Mononuclear cell (primary cell): ENCODE results near the gene PPP1R13B. TPM values are rescaled to one million over a fixed set of nuclear protein-coding genes. Genes with fewer than 3 reads are reported as not detected.

Experiments
- H3K27me3 ChIP-seq: 2 replicates; pipeline ENCODE4 v1.6.0; 2011; ENCODE audit warnings: low read length, control low read depth; ENCODE audit not compliant: insufficient read depth
- H3K4me1 ChIP-seq: 2 replicates; pipeline ENCODE4 v1.5.1; 2011; ENCODE audit warnings: mild to moderate bottlenecking, low read length, control low read depth; ENCODE audit not compliant: insufficient read depth
- H3K4me3 ChIP-seq: 2 replicates; pipeline ENCODE4 v1.5.1; 2011; ENCODE audit warnings: mild to moderate bottlenecking, low read length, moderate library complexity
- H3K9me3 ChIP-seq: 2 replicates; pipeline ENCODE4 v1.5.1; 2011; ENCODE audit warnings: low read depth, mild to moderate bottlenecking, control low read depth, low read length
- total RNA-seq: library from RNA; depleted of rRNA; stranded (reverse); fragments of >200 nt; gene quantifications from one replicate; pipeline ENCODE4 v1.2.3, GENCODE V29; 2012

Gene PPP1R13B
- total RNA-seq, 1 donor = 4.5 TPM

DNA sequence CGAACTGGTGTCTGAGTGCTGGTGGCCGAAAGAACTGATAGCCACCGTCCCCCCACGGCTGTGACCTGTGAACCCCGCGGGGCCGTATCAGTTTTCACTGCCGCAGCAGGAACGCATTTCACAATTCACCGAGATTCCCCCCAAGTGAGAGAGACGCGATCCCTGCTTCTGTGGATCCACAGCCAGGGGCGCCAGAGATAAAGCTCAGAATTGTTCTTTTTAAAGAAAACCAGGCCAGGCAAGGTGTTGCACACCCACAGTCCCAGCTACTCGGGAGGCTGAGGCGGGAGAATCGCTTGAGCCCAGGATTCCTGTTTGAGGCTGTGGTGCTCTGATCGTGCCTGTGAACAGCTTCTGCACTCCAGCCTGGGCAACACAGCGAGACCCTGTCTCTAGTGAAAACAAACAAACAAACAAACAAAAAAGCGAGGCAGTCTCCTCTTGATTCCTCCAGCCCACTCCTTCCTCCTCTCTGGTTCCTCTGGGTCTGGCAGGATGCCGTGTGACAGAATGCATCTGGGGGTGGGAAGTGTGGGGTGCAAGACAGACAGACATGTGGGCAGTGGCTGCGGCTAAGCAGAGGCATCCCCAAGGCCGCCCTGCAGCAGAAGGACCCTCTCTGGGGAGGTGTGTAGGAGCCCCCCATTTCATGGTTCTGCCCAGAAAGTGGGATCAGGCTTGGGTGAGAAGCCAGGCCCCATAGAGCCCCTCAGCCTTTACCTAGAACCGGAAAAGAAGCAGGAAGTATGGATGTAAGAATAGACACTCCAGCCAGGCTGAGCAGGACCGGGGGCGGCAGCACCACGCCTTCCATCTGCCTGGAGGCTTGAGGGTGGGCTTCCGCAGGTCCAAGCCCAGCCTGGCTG, 39.2 kb upstream of the PPP1R13B start:
- no peaks in the 10 kb centered on the region for H3K9me3 ChIP-seq
- no peaks in the 10 kb centered on the region for H3K27me3 ChIP-seq
- no peaks in the 10 kb centered on the region for H3K4me1 ChIP-seq
- H3K4me3 ChIP-seq = no peak overlapping the region

DNA sequence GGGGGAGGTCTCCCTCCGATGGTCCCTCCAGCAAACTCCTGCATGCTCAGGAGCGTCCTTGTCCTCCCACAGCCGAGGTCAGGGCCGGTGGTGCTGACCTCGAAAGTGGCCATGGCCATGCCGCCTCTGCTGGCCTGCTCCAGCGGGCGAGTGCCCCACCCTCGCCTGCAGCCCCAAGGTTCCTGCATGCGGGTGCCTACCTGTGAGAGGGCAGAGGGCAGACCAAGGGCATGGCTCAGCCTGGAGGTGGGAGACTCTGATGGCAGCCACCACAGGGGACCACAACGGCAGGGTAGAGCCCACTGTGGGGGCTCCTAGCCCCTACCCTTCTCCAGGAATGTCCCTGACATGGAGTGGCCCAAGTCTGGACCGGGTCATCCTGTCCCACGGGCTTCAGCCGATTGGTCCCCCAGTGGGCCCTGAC, 38.1 kb upstream of the PPP1R13B start:
- H3K4me1 ChIP-seq = peaks cover 4% of the 10 kb centered on the region
- H3K9me3 ChIP-seq = no peaks in the 10 kb centered on the region
- no peaks in the 10 kb centered on the region for H3K27me3 ChIP-seq
- no peak overlapping the region for H3K4me3 ChIP-seq

DNA sequence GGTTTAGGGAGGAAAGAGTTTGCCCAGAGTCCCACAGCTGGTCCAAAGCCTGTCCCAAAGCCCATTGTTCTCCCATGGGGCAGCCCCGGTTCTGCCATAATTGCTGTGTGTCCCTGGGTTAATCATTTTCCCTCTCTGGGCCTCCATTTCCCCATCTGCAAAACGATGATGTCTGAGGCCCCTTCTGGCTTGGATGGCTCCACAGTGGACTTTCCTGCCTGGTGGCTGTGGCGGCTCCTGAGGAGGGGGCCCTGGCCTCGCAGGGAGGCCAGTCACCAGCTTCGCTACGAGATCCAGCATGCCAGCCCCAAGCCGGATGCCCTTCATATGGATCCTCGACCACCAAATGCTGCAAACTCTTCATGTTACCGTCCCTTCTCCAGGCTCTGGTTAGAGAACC, 37.5 kb upstream of the PPP1R13B start:
- Histone ChIP-seq H3K4me3 (no peak overlapping the region), H3K9me3 (no peaks in the 10 kb centered on the region), H3K4me1 (peaks cover 11% of the 10 kb centered on the region), H3K27me3 (no peaks in the 10 kb centered on the region)

DNA sequence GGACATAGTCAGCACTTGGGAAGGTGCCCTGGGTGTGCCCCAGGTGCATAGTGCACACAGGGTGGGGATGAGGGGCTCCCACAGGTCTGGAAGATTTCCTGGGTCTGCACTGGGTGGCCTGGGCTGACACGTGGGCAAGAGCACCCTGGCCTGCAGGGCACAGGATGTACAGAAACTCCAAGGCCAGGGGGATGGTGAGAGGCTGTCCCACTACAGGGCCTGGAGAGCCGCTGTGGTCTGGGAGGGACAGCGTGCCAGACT, 35.8 kb upstream of the PPP1R13B start:
- H3K4me1 ChIP-seq = peaks cover 15% of the 10 kb centered on the region
- H3K27me3 ChIP-seq = no peaks in the 10 kb centered on the region
- H3K4me3 ChIP-seq = no peak overlapping the region
- H3K9me3 ChIP-seq = no peaks in the 10 kb centered on the region

DNA sequence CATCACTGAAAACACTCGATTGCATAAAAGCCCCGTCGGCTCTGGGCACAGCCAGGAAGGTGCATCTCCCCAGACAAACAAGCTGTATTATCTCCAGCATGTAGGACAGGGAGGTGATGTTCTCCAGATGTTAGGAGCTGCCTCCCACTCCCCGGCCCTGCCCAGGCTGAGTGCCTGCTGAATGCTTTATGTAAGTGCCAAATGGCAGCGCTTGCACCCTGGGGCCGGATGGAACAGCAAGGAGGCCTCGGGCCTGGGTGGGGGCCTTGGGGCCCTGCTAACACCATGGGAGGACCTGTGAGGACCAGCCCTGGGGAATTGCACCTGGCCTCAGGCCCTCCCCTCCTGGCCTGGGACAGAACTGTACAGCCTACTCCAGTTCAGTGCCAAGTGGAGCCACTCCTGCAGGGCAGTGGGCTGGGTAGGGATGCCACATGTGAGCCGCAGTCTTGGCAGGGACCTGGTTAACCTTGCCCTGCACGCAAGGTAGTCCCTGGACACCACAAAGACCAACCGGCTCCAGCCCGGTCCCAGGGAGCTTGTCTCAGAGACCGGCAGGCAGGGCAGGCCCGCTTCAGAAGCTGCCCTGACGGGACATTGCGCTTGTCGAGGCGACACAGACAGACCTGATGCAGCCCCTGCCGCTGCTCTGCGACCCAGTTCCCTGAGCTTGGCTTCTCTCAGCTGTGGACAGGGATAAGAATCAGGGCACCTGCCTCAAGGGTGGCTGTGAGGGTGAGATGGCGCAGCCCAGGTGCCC, 35.3 kb upstream of the PPP1R13B start:
- Histone ChIP-seq H3K27me3 (no peaks in the 10 kb centered on the region), H3K9me3 (no peaks in the 10 kb centered on the region), H3K4me3 (no peak overlapping the region), H3K4me1 (peaks cover 15% of the 10 kb centered on the region)

DNA sequence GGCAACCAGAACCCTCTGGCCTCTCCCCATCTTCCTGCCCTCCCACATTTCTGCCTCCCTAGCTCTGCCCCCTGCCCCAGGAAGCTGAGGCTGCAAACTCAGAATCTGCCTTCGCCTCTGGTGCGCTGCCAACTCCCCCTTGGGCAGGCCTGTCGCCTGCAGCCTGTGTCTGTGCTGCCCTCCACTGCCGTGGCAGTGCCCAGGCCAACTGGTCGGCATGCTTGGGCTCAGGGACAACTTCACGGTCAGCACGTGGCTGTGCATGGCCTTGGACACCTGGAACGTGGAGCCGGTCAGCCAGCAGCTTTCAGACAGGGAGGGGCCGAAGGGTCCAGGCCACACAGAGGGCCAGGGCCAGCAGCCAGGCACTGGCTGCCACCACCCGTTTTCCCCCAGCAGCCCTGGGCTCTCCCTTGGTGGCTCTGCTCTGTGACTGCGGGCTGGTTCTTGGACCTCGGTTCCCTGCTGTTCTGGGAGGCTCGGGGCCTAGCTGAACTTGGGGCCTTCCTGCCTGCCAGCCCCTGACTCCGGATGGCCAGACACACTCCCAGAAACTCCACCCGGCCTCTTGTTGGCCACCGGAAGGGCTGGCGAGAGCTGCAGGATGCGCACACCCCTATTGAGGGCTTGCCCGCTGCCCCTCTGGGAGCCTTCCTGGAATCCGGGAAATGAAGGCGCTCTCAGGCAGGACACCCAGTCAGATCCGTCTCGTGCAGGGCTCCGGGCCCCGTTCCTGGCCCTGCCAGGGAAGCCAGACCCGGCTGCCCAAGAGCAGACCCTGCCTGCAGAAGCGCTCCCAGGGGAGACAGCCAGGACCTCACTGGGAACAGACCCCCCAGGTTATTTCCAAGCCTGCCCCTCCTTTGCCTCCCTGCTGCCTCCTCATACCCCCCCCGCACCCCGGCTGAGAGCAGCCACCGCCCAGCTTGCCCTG, 34.2 kb upstream of the PPP1R13B start:
- H3K9me3 ChIP-seq = no peaks in the 10 kb centered on the region
- H3K4me1 ChIP-seq = peaks cover 15% of the 10 kb centered on the region
- no peaks in the 10 kb centered on the region for H3K27me3 ChIP-seq
- H3K4me3 ChIP-seq = no peak overlapping the region

DNA sequence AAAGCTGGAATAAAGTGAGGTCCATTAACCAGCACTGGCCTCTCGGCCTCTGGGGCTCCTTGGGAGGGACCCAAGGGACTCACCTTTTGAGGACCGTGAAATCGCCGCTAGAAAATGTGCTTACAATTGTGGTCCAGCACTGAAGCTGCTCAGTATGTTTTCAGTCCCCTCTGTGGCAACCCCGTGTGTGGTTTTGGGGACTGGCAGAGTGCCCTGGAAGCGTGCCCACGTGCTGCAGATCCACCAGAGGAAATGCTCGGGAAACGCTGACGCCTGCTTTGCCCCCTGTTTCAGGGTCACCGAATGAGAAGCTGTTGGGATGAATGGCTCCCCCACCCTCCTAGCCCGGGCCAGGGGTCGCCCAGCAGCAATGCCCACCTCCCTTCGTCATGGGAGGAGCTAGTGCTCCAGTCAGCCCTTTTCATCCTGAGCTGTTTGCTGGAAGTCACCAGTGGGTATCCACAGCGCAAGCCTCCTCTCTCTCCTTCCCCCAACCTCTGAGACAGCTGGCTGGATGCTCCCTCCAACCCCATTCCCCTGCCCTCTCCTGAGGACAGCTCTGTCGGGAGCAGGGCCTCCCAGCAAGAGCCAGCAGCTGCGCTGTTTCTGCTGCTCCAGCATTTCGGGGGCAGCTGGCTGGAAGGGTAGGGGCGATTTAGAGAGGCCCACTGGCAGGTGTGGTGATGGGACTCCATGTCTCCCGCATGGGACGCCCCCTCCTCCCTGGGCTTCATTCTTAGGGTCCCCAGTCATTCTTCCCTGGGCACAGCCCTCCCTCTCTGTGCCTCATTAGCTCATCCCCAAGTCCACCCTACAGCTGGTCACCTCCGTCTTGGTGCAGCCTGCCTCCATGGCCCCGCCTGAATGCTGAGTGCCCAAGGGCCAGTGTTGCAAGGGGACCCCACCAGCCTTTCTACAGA, 33.2 kb upstream of the PPP1R13B start:
- Histone ChIP-seq H3K27me3 (no peaks in the 10 kb centered on the region), H3K4me1 (peaks cover 15% of the 10 kb centered on the region), H3K4me3 (no peak overlapping the region), H3K9me3 (no peaks in the 10 kb centered on the region)

DNA sequence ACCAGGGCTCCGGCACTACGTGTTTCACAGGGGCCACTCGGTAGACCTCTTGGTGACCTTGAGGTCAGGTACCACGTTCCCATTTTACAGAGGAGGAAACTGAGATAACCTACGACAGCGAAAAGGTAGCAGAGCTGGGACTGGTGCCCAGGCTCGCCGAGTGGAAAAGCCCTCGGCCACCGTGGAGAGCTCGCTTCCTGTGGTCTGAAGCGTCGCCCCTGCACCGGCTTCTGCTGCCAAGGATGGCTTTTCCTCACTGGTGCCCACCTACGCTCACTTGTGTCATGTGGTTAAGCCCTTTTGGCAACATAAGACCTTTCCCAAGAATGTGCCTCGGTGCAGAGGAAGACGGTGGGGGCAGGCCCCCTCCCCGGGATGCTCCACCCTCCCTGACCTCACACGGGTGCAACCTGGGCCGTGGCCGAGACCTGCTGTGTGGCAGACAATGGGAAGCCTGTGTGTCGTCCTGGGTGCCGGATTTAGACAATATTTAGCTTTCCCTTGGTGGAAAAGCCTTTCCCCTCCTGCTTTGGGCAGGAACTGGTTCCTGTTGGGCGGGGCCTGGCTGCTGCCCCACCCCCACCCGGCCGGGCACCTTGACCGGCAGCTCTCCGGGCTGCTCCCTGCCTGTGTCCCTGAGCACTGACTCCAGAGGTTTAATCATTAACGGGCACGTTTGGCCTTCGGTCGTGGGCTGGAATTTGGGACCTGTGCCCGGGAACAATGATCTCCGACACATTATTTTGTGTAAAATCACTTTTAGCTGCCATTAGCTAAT, 32.4 kb upstream of the PPP1R13B start:
- Histone ChIP-seq H3K4me3 (no peak overlapping the region), H3K4me1 (peaks cover 15% of the 10 kb centered on the region)

DNA sequence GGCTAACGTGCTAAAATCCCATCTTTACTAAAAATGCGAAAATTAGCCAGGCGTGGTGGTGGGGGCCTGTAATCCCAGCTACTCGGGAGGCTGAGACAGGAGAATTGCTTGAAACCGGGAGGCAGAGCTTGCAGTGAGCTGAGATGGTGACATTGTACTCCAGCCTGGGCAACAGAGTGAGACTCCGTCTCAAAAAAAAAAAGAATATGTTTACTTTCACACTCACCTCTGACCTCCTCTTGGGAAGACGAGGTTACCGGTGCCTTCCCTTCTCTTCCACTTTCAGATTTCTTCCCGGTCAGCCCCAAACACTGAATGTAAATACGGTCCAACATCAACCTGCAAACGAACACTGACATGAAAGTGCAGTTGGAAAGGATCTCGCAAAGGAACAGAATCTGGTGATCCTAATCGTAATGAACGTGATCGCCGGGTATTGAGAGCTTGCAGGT, 31.8 kb upstream of the PPP1R13B start:
- H3K27me3 ChIP-seq = no peaks in the 10 kb centered on the region
- H3K9me3 ChIP-seq = no peaks in the 10 kb centered on the region
- H3K4me3 ChIP-seq = no peak overlapping the region
- peaks cover 15% of the 10 kb centered on the region for H3K4me1 ChIP-seq

More for the DNA sequence above, 32.4 kb upstream of the PPP1R13B start:
- H3K9me3 ChIP-seq = no peaks in the 10 kb centered on the region
- H3K27me3 ChIP-seq = no peaks in the 10 kb centered on the region

DNA sequence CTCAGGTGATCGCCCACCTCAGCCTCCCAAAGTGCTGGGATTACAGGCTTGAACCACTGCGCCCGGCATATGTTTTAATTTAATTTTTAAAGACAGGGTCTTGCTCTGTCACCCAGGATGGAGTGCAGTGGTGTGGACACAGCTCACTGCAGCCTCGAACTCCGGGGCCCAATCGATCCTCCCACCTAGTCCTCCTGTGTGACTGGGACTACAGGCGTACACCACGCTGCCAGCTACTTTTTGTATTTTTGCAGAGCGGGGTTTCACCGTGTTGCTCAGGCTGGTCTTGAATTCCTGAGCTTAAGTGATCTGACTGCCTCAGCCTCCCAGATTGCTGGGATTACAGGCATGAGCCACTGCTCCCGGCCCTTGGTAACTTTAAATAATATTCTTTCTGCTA, 30.8 kb upstream of the PPP1R13B start:
- H3K4me1 ChIP-seq = peaks cover 15% of the 10 kb centered on the region
- no peak overlapping the region for H3K4me3 ChIP-seq
- no peaks in the 10 kb centered on the region for H3K9me3 ChIP-seq
- H3K27me3 ChIP-seq = no peaks in the 10 kb centered on the region

DNA sequence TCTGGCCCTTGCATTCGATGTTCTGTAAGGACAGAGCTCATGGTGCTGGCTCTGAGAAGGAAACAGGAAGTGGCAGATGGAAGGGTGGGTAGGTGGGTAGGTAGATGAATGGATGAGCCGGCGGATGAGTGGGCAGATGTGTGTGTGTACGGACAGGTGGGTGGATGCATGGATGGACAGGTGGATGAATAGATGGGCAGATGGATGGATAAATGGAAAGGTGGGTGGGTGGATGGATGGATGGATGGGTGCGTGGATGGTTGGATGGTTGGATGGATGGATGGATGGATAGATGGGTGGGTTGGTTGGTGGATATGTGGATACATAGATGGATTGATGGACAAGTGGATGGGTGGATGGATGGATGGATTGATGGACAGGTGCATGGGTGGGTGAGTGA, 27.6 kb upstream of the PPP1R13B start:
- H3K9me3 ChIP-seq = no peaks in the 10 kb centered on the region
- H3K27me3 ChIP-seq = no peaks in the 10 kb centered on the region
- peaks cover 22% of the 10 kb centered on the region for H3K4me1 ChIP-seq
- no peak overlapping the region for H3K4me3 ChIP-seq

DNA sequence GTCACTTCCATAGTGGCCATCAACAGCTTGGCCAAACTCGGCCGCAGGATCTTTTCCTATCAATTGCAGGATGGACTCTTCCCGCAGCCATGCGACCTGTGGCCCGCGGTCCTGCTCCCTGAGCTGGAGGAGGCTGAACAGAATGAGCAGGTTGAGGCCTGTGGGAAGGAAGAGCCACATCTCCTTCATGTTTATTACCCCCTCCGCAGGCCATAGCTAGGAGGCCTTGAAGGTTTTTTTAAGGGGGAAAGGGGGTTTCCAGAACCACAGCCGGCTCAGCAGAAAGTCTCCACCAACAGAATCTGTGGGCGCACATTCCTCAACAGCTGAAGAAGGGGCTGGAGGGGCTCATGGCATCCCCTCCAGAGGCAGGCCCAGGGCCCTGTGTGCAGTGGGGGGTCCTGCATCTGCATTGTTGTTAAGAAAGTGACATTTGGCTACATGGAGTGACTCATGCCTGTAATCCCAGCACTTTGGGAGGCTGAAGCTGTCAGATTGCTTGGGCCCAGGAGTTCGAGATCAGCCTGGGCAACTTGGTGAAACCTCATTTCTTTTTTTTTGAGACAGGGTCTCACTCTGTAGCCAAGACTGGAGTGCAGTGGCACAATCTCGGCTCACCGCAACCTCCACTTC, 25.2 kb upstream of the PPP1R13B start:
- peak overlapping the region; percentile 37 for H3K4me3 ChIP-seq
- no peaks in the 10 kb centered on the region for H3K27me3 ChIP-seq

More for the DNA sequence above, 25.2 kb upstream of the PPP1R13B start:
- Histone ChIP-seq H3K9me3 (no peaks in the 10 kb centered on the region), H3K4me1 (peaks cover 15% of the 10 kb centered on the region)
